Measurements from ENCODE around the gene TREML4.

DNA sequence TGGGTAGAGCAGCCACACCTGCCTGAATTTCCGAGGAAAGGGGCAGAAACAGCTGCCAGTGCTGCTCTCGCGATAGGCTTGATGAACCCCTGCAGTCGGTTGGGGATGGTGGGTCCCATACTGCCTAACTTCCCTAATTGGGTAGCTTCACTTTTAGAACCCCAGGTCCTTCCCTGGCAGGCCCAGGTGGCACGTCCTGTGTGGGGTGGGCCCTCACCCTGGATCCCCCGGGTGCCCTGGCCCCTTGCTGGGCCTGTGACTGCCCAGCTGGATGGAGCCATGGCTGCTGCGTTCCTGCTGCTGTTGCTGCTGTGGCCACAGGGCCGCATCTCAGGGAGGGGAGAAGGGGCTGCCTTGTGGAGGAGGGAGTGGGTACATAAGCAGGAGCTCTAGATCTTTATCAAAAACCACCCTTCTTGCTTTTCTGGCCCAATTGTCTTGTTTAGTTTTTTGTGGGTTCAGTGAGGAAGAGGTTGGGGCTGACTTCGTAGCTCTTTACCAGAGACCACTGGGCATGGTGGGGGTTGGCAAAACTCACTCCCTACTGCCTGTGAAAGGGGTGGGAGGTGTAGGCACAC is 19.2 kb downstream of the TREML4 start:
- TF ChIP-seq CTCF (IDR thresholded peaks at IDR 0.05; ENCODE audit: low read depth, low read length) (no peak), MAX (IDR thresholded peaks at IDR 0.05; ENCODE audit: low read depth, low read length) (no peak), POLR2A (IDR thresholded peaks at IDR 0.05; ENCODE audit: extremely low read depth, insufficient read length) (no peak)

Data from NB4 (cell line).